HCT116 (cell line): Measurements from ENCODE around the gene TBC1D22B. TPM values are rescaled to one million over a fixed set of nuclear protein-coding genes. Genes with fewer than 3 reads are reported as not detected.

Source experiments
- ATAC-seq: fragments of 200-7000 bp; cut with Tn5 transposase; 2 replicates; pipeline ENCODE4 v1.9.1; 2020; ENCODE audit warnings: mild to moderate bottlenecking, moderate library complexity
- BruUV-seq: library from RNA; stranded (reverse); fragments of 400-500 nt; replicated peaks from 2 replicates; lab custom pipeline; 2021; lab: Mats Ljungman, UMichigan
- CTCF ChIA-PET: fragments of 300-600 bp; sonication (Branson Sonifier 250); formaldehyde crosslinking; loops from one replicate; lab custom pipeline; 2021; ENCODE audit warnings: antibody characterized with exemption; lab: Charles Lee
- POLR2A ChIA-PET: fragments of 300-600, 350-600 bp; sonication (Branson Sonifier 250); formaldehyde crosslinking; loops from one replicate; lab custom pipeline; 2021; ENCODE audit warnings: antibody characterized with exemption; lab: Charles Lee
- RAD21 ChIA-PET, 2 experiments: fragments of 300-600 bp; sonication (Branson Sonifier 250); formaldehyde crosslinking; loops; one replicate each; lab custom pipeline; 2023; ENCODE audit warnings: low total read pairs in 2 of 2; ENCODE audit not compliant: uncharacterized antibody in 2 of 2, unreplicated experiment in 2 of 2, low non-redundant PET in 1 of 2; lab: Charles Lee
- DNase-seq: peaks from one replicate; pipeline ENCODE4 v3.0.0-alpha.2; 2010; ENCODE audit warnings: low read depth, low spot score
- H2AFZ ChIP-seq: fragments of 200-600 bp; shearing (Covaris generic), sonication (generic); 2 replicates; pipeline ENCODE4 v1.6.1; 2017; ENCODE audit warnings: low read depth, mixed run types, mixed read lengths, antibody characterized with exemption, low read length; ENCODE audit not compliant: poor library complexity, severe bottlenecking
- H3K27ac ChIP-seq: 2 replicates; pipeline ENCODE4 v1.5.1; 2012; ENCODE audit warnings: low read depth, low read length
- H3K27me3 ChIP-seq: fragments of 200-600 bp; sonication (generic); 2 replicates; pipeline ENCODE4 v1.6.1; 2016; ENCODE audit warnings: mixed run types, low read length, mixed read lengths; ENCODE audit not compliant: insufficient read depth
- H3K36me3 ChIP-seq, 2 experiments: fragments of 200-500 bp in 1 of 2; fragments of 200-600 bp in 1 of 2; sonication (Bioruptor generic) in 1 of 2; sonication (generic) in 1 of 2; 2 replicates each; pipeline versions ENCODE4 v1.5.1 to v1.6.1; 2014 to 2016; ENCODE audit warnings: low read length in 2 of 2, inconsistent platforms in 1 of 2, mixed read lengths in 1 of 2, mixed run types in 1 of 2; ENCODE audit not compliant: insufficient read depth in 2 of 2, control insufficient read depth in 1 of 2
- H3K4me1 ChIP-seq, 2 experiments: fragments of 200-600 bp in 1 of 2; sonication (generic) in 1 of 2; 2 replicates each; pipeline versions ENCODE4 v1.5.1 to v1.6.1; 2012 to 2017; ENCODE audit warnings: low read length in 2 of 2, inconsistent platforms in 1 of 2, mild to moderate bottlenecking in 1 of 2, mixed read lengths in 1 of 2, mixed run types in 1 of 2, moderate library complexity in 1 of 2; ENCODE audit not compliant: insufficient read depth in 2 of 2, control insufficient read depth in 1 of 2
- H3K4me2 ChIP-seq: fragments of 200-600 bp; sonication (generic); 2 replicates; pipeline ENCODE4 v1.6.1; 2017; ENCODE audit warnings: mixed run types, low read length, mixed read lengths
- H3K4me3 ChIP-seq, 2 experiments: fragments of 200-600 bp in 1 of 2; sonication (generic) in 1 of 2; replicated peaks in 1 of 2; 2 replicates each; pipeline ENCODE4 v1.5.1; 2011 to 2016; ENCODE audit warnings: low read length in 2 of 2, control low read depth in 1 of 2, low read depth in 1 of 2, mild to moderate bottlenecking in 1 of 2, mixed read lengths in 1 of 2, mixed run types in 1 of 2
- H3K79me2 ChIP-seq: fragments of 200-600 bp; sonication (generic); 2 replicates; pipeline ENCODE4 v1.6.1; 2017; ENCODE audit warnings: mild to moderate bottlenecking, mixed run types, low read length, moderate library complexity, mixed read lengths; ENCODE audit not compliant: insufficient read depth
- H3K9ac ChIP-seq: fragments of 200-600 bp; sonication (generic); 2 replicates; pipeline ENCODE4 v1.6.1; 2016; ENCODE audit warnings: low read length, mixed read lengths
- H3K9me2 ChIP-seq: fragments of 200-600 bp; sonication (generic), shearing (Covaris generic); 2 replicates; pipeline ENCODE4 v1.6.1; 2017; ENCODE audit warnings: mixed run types, mild to moderate bottlenecking, moderate library complexity; ENCODE audit not compliant: insufficient read depth
- H3K9me3 ChIP-seq, 2 experiments: fragments of 200-500 bp in 1 of 2; fragments of 200-600 bp in 1 of 2; sonication (Bioruptor generic) in 1 of 2; sonication (generic) in 1 of 2; 2 replicates each; pipeline ENCODE4 v1.6.1; 2014 to 2017; ENCODE audit warnings: low read length in 2 of 2, mixed read lengths in 2 of 2, inconsistent platforms in 1 of 2, low read depth in 1 of 2, mild to moderate bottlenecking in 1 of 2, mixed run types in 1 of 2, moderate library complexity in 1 of 2; ENCODE audit not compliant: control insufficient read depth in 1 of 2, insufficient read depth in 1 of 2
- H4K20me1 ChIP-seq: fragments of 200-600 bp; sonication (generic), shearing (Covaris generic); 2 replicates; pipeline ENCODE4 v1.6.1; 2017; ENCODE audit warnings: mixed run types, mild to moderate bottlenecking, moderate library complexity; ENCODE audit not compliant: insufficient read depth
- CBX3 ChIP-seq: IDR thresholded peaks from 2 replicates; pipeline ENCODE4 v1.6.1; 2012; ENCODE audit warnings: low read depth
- EGR1 ChIP-seq: IDR thresholded peaks from 2 replicates; pipeline ENCODE4 v1.6.1; 2012; ENCODE audit warnings: low read depth
- ELF1 ChIP-seq: IDR thresholded peaks from 2 replicates; pipeline ENCODE4 v1.6.1; 2012; ENCODE audit warnings: low read depth, borderline replicate concordance
- EZH2 ChIP-seq: fragments of 200-600 bp; sonication (generic); IDR thresholded peaks from 2 replicates; pipeline ENCODE4 v1.6.1; 2017; ENCODE audit warnings: antibody characterized with exemption, mixed run types
- EZH2phosphoT487 ChIP-seq: fragments of 200-600 bp; IDR thresholded peaks from 2 replicates; pipeline ENCODE4 v1.6.1; 2018; ENCODE audit warnings: antibody characterized with exemption, borderline replicate concordance
- SRF ChIP-seq: IDR thresholded peaks from 2 replicates; pipeline ENCODE4 v1.6.1; 2012; ENCODE audit warnings: low read depth
- TCF7L2 ChIP-seq: IDR thresholded peaks from 2 replicates; pipeline ENCODE4 v1.7.0; 2011; ENCODE audit warnings: borderline replicate concordance, inconsistent platforms; ENCODE audit not compliant: insufficient read depth, insufficient read length; ENCODE audit errors: extremely low read depth
- YY1 ChIP-seq: IDR thresholded peaks from 2 replicates; pipeline ENCODE4 v1.6.1; 2011; ENCODE audit warnings: low read length, low read depth, moderate library complexity, mild to moderate bottlenecking; ENCODE audit not compliant: insufficient replicate concordance; ENCODE audit errors: extremely low read depth
- ZFX ChIP-seq: fragments of 450-650 bp; IDR thresholded peaks from 2 replicates; pipeline ENCODE4 v1.6.1; 2017
- ZNF274 ChIP-seq: fragments of 200-500 bp; sonication (Bioruptor generic); IDR thresholded peaks from 2 replicates; pipeline ENCODE4 v1.6.1; 2014; ENCODE audit warnings: mild to moderate bottlenecking, low read depth, low read length, inconsistent platforms
- intact Hi-C: fragments of 100-400 bp; cut with micrococcal nuclease; formaldehyde crosslinking; loops from 2 replicates; pipeline ENCODE4 v1.10.0; 2022
- total RNA-seq: library from RNA; stranded (reverse); gene quantifications from one replicate; pipeline ENCODE4 v1.2.1, GENCODE V29; 2021; ENCODE audit not compliant: unreplicated experiment
- TF ChIP-seq, protein P1 (sequence below): IDR thresholded peaks from 2 replicates; pipeline ENCODE4 v1.6.1; 2012; ENCODE audit warnings: low read depth

TBC1D22B gene
- total RNA-seq, 1 experiment from 2014 or later, result 9.1 TPM

DNA sequence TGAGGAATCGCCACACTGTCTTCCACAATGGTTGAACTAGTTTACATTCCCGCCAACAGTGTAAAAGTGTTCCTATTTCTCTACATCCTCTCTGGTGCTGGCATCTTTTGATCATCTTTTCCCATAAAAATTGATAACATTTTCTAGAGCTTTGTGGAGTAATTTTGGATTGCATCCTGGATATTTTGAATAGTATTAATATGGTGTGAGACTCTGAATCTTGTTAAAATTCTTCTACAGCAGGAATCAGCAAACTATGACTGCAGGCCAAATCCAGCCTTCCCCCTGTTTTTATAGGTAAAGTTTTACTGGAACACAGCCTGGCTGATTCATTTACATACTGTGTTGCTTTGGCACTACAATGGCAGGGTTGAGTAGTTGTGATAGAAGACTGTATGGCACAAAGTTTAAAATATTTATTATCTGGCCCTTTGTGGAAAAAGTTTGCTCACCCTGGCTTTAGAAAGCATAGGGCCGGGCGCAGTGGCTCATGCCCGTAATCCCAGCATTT is 81.2 kb downstream of the TBC1D22B start:
- no peak overlapping the region for H3K4me2 ChIP-seq
- H2AFZ ChIP-seq, result no peak overlapping the region
- intact Hi-C loops, result no loop called here
- no peaks in the 10 kb centered on the region for H3K9me3 ChIP-seq
- H3K27me3 ChIP-seq, result no peaks in the 10 kb centered on the region
- POLR2A ChIA-PET, result no interaction called here
- no peak overlapping the region for H3K9ac ChIP-seq
- H3K27ac ChIP-seq, result no peak overlapping the region
- H3K36me3 ChIP-seq, result no peaks in the 10 kb centered on the region
- RAD21 ChIA-PET, result no interaction called here
- no peak overlapping the region for H3K4me3 ChIP-seq
- CTCF ChIA-PET, result no interaction called here
- no peaks in the 10 kb centered on the region for H4K20me1 ChIP-seq
- DNase-seq, result no peak
- H3K9me2 ChIP-seq, result no peaks in the 10 kb centered on the region
- ATAC-seq, result no peak
- peaks cover 0 to 6% of the 10 kb centered on the region in 2 experiments; a peak in 2 of 4 replicates for H3K4me1 ChIP-seq
- no TSS peak for BruUV-seq
- TF ChIP-seq ZFX (no peak), EZH2phosphoT487 (no peak), TCF7L2 (no peak), ELF1 (no peak), CBX3 (no peak), YY1 (no peak), ZNF274 (no peak), EGR1 (no peak), EZH2 (no peak), SRF (no peak)
- TF ChIP-seq, protein P1, sequence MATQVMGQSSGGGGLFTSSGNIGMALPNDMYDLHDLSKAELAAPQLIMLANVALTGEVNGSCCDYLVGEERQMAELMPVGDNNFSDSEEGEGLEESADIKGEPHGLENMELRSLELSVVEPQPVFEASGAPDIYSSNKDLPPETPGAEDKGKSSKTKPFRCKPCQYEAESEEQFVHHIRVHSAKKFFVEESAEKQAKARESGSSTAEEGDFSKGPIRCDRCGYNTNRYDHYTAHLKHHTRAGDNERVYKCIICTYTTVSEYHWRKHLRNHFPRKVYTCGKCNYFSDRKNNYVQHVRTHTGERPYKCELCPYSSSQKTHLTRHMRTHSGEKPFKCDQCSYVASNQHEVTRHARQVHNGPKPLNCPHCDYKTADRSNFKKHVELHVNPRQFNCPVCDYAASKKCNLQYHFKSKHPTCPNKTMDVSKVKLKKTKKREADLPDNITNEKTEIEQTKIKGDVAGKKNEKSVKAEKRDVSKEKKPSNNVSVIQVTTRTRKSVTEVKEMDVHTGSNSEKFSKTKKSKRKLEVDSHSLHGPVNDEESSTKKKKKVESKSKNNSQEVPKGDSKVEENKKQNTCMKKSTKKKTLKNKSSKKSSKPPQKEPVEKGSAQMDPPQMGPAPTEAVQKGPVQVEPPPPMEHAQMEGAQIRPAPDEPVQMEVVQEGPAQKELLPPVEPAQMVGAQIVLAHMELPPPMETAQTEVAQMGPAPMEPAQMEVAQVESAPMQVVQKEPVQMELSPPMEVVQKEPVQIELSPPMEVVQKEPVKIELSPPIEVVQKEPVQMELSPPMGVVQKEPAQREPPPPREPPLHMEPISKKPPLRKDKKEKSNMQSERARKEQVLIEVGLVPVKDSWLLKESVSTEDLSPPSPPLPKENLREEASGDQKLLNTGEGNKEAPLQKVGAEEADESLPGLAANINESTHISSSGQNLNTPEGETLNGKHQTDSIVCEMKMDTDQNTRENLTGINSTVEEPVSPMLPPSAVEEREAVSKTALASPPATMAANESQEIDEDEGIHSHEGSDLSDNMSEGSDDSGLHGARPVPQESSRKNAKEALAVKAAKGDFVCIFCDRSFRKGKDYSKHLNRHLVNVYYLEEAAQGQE, result no peak
- no peaks in the 10 kb centered on the region for H3K79me2 ChIP-seq
